KOPT-K1 (cell line): Measurements from ENCODE around the gene LDB3.
A peak's percentile ranks its signal among the peaks of the same experiment; 100 is the strongest.
"Not testable (repeated sequence)": the region's sequence is repeated elsewhere in the genome, so short reads cannot be mapped to it uniquely, and the experiment has no call there.

ENCODE experiments used
- H3K27ac ChIP-seq: fragments of 200-600 bp; sonication (generic); 2 replicates; pipeline ENCODE4 v1.5.1; 2016; ENCODE audit warnings: antibody characterized with exemption, mild to moderate bottlenecking, low read depth, low read length; ENCODE audit not compliant: poor library complexity, severe bottlenecking
- H3K36me3 ChIP-seq: fragments of 200-600 bp; sonication (generic); 2 replicates; pipeline ENCODE4 v1.5.1; 2017; ENCODE audit warnings: antibody characterized with exemption, mild to moderate bottlenecking, low read length, moderate library complexity; ENCODE audit not compliant: insufficient read depth
- H3K9me3 ChIP-seq: fragments of 200-600 bp; sonication (generic); 2 replicates; pipeline ENCODE4 v1.5.1; 2017; ENCODE audit warnings: antibody characterized with exemption, low read length, mild to moderate bottlenecking; ENCODE audit not compliant: insufficient read depth, poor library complexity, severe bottlenecking

LDB3 gene

DNA sequence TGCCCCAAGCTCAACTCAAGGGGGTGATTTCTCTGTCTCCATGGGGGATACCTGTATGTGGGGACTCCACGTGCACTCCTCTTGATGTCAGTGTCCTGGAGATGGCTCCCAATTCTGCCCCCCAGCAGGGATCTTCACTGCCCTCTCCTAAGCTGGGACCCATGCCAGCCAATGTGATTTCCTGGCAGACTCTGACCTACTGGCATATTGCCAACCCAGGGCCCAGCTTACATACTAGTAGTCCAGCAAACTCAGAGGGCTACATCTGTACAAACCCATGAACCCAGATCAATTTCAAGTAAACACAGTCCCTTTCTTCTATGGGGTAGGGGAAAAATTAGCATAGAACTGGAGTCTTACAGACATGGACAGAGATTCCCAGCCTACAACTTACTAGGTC lies 61.9 kb downstream of the LDB3 start:
- Histone ChIP-seq H3K27ac (no peak overlapping the region), H3K36me3 (no peaks in the 10 kb centered on the region), H3K9me3 (no peaks in the 10 kb centered on the region)

DNA sequence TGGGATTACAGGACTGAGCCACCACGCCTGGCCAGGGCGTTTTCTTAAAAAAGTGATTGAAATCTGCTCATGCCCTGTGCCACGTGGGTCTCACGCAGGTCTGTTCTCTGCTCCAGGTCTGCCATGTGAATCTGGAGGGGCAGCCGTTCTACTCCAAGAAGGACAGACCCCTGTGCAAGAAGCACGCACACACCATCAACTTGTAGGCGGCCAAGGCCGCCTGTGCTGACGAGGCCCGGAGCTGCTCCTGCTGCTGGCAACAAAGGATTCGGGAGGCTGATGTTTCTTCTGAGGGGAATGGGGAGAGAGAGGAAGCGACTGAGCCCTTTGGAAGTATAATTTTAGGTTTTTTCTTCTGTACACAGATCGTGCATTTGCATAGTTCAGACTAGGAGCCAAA lies 64.5 kb downstream of the LDB3 start:
- Histone ChIP-seq H3K36me3 (no peaks in the 10 kb centered on the region), H3K27ac (no peak overlapping the region), H3K9me3 (no peaks in the 10 kb centered on the region)

DNA sequence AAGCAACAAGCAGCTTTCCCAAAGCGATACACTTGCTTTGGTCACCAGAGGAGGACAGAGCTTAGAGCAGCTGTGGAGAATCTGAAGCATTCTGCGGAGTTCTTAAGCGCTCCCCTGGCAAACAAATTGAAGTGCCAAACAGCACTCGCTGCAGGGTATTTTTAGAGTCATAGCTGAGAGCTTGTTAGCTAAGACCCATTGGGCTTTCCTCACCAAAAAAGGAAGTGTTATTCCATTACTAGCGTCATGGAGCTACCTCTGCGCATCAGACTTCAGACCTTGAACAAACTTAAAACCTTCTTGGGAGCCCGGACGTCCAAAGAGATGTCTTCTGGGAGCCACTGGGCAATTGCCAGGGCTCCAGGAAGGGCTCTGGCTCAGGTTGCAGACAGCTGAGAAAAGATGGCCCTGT lies 65.0 kb downstream of the LDB3 start:
- no peaks in the 10 kb centered on the region for H3K36me3 ChIP-seq
- no peaks in the 10 kb centered on the region for H3K9me3 ChIP-seq
- no peak overlapping the region for H3K27ac ChIP-seq

DNA sequence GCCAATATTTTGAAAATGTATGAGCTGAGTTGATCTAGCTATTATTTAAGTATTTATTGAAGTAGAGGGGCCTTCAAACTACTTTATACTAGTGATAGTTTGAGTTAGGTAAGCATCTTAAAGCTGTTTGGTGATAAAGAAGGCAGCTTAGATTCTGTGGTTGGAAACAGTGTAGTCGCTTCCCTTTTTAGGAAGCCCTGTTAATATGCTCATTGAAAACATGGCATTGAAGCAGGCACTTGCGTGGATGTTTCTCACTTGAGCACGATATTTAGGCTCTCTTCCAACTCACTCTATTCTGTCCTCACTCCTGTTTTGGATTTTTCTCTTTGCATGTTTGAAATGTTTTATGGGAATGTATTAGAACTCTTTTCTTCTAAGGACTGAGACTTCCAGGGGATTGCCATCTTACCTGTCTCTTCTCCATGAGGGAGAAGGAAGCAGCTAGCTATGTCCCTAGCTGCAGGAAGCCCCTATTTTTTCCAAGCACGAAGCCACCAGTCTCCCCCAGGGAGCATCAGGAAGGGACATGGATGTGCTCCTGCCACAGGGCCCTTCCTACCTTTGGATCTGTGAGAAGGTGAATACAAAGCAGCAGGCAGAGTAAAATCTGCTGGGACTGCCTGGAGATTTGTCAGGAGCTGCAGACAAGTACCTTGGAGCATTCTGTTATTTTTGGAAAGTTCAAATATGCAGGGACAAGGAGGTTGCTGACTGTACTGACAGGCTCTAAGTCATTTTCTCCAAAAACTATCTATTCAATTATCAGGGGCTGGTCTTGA lies 66.1 kb downstream of the LDB3 start:
- Histone ChIP-seq H3K36me3 (no peaks in the 10 kb centered on the region), H3K9me3 (no peaks in the 10 kb centered on the region), H3K27ac (no peak overlapping the region)

DNA sequence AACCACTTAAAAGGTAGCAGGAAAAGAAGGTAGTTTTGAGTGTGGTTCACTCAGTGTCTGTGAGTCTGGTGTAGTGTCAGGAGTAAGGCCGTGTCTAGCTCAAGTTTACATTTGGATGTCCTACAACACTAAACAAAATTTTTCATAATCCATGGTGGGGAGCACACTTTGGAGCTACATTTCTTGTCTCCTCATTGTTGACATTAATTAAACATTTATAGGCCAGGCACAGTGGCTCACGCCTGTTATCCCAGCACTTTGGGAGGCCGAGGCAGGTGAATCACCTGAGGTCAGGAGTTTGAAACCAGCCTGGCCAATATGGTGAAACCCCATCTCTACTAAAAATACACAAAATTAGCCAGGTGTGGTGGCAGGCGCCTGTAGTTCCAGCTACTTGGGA lies 67.0 kb downstream of the LDB3 start:
- H3K36me3 ChIP-seq, H3K27ac ChIP-seq, H3K9me3 ChIP-seq: not testable (repeated sequence)

DNA sequence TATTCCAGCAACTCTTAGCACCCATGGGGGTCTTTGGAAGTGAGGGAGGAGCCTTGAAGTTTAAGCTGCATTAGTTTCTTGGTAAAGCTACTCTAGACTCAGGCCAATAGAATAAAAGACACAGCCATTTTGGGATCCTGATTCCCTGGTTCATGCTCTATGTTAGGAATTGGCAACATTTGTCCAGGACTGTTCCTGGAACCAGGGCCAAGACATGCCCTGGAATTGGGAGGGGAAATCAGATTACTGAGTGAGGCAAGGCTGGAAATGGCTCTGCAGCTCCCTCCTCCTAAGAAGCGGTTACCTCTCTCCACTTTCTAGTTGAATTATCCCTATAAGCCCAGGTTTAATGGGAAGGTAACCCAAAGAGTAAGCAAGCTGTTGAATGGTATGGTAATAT lies 73.9 kb downstream of the LDB3 start:
- Histone ChIP-seq H3K36me3 (no peaks in the 10 kb centered on the region), H3K9me3 (no peaks in the 10 kb centered on the region), H3K27ac (no peak overlapping the region)

DNA sequence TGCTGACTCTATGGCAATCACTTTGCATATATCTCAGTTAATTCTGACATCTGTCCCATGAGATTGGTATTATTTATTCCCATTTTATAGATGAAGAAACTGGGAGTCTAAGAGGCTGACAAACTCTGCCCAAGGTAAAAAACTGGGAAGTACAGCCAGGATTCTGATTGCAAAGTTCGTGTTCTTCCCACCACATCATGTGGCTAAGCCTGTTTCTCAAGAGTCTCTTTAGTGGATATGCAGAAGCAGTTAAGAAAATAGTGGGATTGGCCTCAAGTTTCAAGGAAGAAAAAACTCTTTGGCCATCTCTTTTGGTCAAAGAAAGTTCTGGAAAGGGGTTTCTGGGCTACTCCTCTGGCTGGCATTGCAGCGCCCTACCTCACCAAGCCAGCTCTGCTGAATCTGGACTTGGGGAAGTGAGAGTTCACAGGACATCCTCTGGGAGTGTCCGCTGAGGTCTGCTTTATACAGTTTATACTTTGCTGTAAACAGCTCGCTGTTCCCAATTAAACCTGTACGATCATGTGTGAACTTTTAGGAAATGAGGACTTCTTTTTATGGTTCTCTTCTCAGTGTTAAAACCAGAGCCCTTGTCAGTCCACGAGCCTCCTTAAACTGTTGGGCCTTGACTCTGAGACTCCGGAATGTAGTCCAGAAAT lies 75.9 kb downstream of the LDB3 start:
- Histone ChIP-seq H3K9me3 (no peaks in the 10 kb centered on the region), H3K36me3 (no peaks in the 10 kb centered on the region), H3K27ac (no peak overlapping the region)

DNA sequence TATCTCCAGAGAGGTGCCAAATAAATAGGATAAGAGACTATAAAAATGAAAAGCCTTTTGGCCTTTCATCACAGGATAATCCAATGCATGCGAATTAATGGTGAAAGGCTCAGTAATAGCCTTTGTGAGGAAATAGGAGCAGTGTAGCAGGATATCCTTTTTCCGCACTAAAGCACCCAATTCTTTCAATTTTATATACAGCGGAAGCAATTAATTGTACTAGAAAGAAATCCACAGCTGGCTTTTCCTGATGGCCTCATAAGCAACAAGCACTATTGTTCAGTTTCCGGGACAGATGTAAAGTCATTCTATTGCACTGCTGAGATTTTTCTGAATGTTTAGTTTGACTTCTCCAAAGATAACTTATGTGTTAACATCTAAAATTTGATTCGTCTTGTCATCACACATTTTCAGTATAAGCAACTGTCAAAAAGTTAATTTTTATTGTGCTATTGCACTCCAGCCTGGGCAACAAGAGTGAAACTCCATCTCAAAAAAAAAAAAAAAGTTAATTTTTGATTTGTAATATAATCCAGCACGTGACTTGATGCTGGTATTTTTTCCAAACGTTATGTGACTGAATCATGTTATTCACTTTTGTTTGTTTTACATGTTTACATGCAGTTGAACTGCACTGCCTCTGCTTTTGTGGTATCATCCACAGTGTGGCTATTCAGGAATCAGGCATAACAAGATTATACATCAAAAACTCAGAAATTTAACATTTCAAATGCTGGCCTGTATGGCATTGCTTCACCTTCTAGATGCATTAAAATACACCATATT lies 79.7 kb downstream of the LDB3 start:
- H3K36me3 ChIP-seq: no peaks in the 10 kb centered on the region
- no peaks in the 10 kb centered on the region for H3K9me3 ChIP-seq
- H3K27ac ChIP-seq: no peak overlapping the region

DNA sequence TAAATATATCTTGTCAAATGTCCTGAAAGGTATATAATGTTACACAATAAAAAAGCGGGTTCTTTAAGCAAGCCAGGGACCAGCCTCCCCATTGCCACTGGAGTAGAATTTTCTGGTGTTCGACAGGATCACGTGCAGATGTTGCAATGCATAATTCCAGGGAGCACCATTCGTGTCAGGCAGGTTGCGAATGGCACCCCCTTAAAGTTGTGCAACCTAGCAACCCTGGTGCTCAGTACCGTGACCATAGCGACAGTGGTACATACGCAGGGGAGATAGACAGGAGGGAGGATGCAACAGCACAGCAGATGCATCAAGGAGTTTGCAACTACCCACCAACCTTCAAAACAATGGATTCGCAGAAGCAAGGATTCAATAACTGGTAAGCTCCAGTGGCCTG lies 81.5 kb downstream of the LDB3 start:
- no peaks in the 10 kb centered on the region for H3K9me3 ChIP-seq

DNA sequence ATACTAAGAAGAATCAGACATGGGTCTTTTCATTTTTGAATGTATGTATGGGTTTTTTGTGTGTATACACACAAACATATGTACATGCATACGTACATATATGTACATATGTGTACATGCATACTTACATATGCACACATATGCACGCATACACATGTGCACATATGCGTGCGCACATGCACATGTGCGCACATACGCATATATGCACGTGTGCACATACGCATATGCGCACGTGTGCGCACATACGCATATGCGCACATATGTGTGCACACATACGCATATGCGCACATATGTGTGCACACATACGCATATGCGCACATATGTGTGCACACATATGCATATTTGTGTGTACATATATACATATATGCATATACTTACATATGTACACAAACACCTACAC lies 83.2 kb downstream of the LDB3 start:
- Histone ChIP-seq H3K27ac (no peak overlapping the region), H3K36me3 (no peaks in the 10 kb centered on the region), H3K9me3 (no peaks in the 10 kb centered on the region)

More for the DNA sequence above, 81.5 kb downstream of the LDB3 start:
- Histone ChIP-seq H3K27ac (no peak overlapping the region), H3K36me3 (no peaks in the 10 kb centered on the region)

DNA sequence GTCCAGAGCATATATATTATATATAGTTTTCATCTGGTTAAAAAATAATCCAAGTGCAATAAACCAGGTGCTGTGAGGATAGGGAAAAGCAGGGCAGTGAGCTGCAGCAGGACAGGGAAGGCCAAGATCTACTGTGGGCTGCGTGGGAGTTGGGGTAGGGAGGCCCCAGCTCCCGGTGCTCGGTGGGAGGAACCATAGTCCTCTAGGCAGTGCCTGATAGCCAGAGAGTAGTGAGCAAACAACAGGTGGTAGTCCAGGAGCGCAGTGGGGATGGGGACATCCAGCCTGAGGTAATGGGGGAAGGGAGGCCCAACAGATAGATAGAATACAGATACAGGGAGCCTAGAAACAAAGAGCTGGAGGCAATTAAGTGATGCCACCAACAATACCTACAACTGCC lies 84.0 kb downstream of the LDB3 start:
- H3K27ac ChIP-seq: peak overlapping the region; percentile 36
- H3K36me3 ChIP-seq: no peaks in the 10 kb centered on the region
- H3K9me3 ChIP-seq: no peaks in the 10 kb centered on the region

DNA sequence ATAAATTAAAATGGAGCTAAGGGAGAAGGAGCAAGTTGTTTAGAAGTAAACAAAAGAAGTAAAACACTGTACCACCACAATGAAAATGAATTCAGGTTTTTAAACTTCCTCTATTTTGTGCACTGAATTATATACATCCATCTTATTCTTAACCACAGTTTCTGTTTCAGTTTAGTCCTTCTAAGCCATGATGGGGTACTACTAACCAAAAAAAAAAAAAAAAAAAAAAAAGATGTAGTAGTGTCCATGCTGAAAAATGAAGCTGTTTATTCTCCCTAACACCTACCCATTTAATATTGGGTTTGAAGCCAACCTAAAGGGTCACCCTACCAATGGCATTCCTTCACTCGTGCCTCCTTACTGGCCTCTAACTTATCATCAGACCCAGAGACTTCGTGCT lies 84.7 kb downstream of the LDB3 start:
- Histone ChIP-seq H3K9me3 (no peaks in the 10 kb centered on the region), H3K27ac (peak overlapping the region; percentile 36), H3K36me3 (no peaks in the 10 kb centered on the region)

DNA sequence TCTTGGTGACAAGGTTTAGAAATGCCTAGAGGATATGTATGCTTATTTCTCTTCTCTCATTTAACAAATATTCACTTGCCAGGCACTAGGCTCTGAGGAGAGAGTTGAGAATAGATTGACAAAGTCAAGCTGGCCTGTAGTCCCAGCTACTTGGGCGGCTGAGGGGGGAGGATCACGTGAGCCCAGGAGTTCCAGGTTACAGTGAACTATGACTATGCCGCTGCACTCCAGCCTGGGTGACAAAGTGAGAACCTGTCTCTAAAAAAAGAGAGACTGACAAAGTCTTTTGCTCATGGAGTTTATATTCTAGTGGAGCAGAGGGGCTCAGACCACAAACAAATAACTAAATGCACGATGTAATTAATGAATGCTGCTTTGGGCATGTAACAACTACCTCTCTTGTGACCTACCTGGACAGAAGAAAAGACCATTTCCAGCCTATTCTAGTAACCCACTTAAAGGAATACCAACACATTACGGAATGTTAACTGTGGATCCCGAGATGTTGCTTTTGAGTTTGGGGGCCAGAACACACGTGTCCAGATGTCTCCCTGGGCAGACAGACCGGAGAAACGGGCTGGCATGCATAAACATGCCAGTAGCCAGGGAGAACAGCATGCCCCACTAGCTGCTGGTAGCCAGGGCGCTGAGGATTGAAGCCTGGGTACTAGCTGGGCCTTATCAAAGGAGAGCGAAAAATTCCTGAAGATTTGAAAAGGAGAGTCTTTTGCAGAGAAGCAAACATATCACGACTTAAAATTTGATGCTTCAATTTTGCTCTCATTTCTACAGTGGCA lies 85.5 kb downstream of the LDB3 start:
- Histone ChIP-seq H3K27ac (peak overlapping the region; percentile 36), H3K9me3 (no peaks in the 10 kb centered on the region), H3K36me3 (no peaks in the 10 kb centered on the region)

DNA sequence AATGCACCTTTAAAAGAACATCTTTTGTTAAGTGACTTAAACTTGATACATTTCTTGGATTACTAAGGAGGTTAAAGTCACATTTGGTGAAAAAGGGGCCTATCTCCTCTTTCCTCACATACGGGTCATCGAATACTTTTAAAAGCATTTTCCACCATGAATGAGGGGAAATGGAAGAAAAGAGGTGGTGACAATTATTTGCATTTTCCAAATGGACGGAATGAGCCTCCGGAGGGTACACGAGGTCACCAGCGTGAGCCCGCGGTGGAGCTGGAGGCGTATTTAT lies 87.1 kb downstream of the LDB3 start:
- peak overlapping the region; percentile 81 for H3K27ac ChIP-seq
- no peaks in the 10 kb centered on the region for H3K36me3 ChIP-seq
- H3K9me3 ChIP-seq: no peaks in the 10 kb centered on the region
